Amniotic stem cell (primary cell): Measurements from ENCODE around the gene SERPINE3.

ENCODE experiments used
- DNase-seq: peaks from one replicate; lab custom pipeline; 2025; lab: John Stamatoyannopoulos, UW

SERPINE3 gene

DNA sequence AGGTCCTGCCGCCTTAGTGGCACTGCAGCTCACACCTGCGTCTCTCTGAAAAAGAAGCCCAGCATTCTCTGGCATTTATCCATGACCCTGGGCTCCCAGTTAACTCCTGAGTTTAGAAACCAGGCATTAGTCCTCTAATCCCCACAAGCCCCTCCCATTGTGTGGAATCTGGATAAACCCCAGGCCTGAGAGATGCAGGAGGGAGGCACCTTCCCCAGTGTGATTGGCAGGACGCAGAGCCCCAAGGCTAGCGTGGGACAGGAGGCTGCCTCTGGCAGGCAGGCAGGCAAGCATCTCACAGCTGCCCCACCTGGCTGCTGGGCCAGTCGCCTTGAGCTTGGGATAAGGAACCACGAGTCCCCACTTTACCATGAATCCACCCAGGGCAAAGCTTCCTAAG is 11.0 kb upstream of the SERPINE3 start:
- no peak for DNase-seq

DNA sequence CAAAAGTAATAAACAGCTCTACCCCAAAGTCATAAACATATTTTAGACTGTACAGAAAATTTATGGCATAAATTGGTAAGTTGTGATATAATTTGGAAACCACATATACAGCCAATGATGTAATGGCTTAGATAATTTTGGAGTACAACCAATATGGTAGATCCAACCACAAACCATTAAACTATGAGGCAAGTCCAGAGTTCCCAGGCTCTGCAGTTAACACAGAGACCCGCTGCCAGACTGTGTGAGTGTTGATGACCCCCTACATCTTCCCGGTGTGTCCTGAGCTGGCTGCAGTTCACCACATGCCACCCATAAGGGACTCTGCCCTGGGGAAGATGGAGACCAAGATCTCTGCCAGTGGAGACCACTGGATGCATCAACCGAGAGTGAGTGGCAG is 9.9 kb upstream of the SERPINE3 start:
- no peak for DNase-seq

DNA sequence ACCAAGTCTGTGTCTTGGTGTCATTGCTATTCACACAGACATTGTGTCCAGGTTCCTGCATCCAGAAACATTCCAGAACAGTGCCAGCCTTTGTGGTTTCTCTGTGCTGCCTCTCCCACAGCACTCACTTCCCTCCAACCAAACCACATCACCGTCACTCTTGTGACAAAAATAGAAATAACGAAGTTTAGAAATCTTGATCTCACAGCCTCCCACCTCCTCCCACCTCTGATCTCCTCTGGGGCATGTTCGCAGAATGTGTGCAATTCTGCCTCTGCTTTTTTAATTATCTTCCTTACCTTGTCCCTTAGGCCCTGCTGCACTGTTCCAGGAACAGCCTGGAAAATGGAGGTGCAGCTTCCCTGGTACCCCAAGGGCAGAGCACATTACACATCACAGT is 8.7 kb upstream of the SERPINE3 start:
- no peak for DNase-seq

DNA sequence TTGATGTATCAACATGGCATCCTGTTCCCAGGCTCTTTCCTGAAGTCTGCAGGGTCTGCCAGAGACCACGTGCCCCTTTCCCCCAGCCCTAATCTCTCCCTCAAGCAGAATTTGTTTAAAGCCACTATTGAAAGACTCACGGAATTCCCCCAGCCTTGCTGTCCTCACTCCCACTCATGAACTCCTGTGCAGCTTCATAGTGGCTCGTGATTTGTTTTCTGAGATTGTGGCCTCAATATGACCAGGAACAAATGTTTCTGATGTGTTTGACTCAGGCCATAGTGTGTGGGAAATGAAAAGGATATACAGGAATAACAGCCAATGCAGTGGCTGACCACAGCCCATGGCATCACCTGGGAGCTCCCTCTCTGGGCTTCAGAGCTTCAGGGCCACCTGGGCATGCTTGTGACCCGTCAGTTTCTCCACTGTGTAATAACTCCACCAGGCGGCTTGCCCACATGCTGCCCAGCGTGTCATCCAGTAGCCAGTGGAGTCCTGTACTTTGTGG is 8.1 kb upstream of the SERPINE3 start:
- DNase-seq, result no peak

DNA sequence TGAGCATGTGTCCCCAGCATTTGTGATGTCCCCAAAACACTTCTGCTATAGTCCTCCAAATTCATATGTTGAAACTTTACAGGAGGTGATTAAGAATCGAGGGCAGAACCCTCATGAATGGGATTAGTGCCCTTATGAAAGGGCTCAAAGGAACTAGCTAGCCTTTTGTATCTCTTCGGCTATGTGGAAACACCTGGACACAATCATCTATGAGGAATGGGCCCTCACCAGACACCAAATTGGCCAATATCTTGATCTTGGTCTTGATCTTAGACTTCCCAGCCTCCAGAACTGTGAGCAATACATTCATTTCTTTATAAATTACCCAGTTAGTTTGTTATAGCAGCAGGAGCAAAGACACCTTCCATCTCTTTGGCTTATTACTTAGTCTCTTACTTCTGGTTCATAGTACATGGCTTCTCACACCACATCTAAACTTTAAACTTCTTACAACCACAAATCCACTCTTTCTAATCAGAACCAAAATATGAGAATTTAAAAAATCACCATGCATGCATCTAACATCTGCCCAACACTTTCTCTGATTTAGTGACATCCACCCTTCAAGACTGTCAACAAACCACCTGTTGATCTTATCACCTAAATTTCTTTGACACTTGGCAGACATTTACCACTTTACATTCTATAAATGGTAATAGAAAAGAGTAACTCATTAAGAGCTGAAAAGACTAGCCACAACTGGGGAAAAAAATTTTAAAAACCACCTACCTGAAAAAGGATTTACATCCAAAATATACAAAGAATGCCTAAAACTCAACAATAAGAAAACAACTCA is 6.7 kb upstream of the SERPINE3 start:
- DNase-seq, result no peak

DNA sequence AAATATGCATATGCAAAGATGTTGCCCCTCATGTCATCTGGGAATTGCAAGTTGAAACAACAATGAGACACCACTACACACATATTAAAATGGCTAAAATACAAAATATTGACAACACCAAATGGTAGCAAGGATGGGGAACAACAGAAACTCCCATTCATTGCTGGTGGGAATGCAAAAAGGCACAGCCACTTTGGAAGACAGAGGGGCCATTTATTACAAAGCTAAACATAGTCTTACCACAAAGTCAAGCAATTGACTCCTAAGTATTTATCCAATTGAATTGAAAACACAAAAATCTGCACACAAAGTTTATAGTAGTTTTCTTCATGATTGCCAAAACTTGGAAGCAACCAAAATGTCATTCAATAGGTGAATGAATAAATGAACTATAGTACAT is 6.1 kb upstream of the SERPINE3 start:
- DNase-seq, result no peak

DNA sequence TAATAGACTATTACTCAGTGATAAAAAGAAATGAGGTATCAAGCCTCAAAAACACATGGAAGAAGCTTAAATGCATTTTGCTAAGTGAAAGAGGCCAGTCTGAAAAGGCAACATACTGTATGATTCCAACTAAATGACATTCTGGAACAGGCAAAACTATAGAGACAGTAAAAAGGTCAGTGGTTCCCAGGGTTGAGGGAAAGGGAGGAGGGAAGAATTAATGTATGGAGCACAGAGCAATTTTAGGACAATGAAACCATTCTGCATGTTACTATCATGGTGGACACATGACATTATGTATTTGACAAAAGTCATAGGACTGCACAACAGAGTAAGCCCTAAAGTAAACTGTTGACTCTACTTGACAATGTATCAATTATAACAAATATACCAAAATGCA is 5.7 kb upstream of the SERPINE3 start:
- DNase-seq, result no peak

DNA sequence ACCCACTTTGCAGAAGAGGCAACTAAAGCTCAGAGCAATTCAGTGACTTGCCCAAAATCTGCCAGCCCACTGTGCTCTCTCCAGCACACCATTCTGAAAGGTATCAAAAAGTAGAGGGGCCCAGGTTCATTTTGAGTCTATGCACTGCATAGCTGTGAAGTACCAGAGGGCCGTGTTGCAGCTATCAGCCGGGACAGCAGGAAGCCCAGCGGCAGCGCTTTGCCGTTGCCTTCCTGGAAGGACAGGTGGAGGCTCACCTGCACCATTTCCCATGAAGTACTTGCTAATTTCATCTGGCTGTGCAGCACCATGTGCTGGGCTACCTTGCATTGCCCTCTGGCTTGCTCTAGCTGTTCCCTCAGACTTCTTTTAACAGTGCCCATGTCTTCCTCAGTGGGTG is 2.7 kb upstream of the SERPINE3 start:
- no peak for DNase-seq

DNA sequence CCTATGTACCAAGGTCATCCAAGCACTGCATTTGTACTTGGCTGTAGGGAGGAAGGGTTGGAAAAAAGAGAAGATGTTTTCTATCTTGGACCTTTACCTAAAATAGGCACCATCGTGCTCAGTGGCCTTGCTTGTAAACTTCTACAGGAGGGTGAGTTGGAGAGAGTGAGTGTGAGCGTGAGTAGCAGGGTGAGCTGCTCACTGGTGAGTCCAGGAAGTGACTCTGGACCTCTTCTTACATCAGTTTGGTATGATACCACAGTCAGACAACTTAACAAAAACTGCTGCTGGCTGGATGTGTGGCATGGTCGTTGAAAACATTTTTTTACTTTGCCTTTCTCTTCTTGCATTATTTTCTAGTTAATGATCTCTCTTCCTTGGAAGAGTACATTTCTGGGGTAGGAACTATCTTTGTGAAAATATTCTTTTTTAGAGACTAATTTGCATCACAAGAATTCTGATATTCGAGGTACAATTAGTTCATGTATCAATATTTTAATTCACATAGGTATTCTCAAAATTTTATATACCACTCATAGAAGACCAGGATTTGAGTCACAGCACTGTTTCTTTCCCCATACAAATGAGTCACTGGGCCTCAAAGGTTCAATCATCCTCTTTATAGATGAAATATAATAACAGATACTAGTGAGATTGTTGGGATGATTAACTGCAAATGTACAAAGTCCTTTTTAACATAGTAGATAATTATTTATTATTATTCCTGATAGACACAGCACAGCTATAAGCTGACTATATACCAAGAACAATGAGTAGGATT is 651 bp downstream of the SERPINE3 start:
- no peak for DNase-seq

DNA sequence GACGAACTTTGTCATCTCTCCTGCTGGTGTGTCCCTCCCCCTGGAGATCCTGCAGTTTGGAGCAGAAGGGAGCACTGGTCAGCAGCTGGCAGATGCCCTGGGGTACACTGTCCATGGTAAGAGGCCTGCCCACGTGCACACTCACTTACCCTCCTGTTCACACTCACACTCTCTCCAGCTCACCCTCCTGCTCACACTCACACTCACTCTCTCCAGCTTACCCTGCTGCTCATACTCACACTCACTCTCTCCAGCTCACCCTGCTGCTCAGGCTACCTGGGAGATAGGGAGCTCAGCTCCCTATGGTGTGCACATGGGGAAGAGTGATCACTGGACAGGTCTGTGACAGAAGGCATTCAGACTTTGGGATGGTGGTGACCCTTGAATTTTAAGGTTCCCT is 1.7 kb downstream of the SERPINE3 start:
- no peak for DNase-seq

DNA sequence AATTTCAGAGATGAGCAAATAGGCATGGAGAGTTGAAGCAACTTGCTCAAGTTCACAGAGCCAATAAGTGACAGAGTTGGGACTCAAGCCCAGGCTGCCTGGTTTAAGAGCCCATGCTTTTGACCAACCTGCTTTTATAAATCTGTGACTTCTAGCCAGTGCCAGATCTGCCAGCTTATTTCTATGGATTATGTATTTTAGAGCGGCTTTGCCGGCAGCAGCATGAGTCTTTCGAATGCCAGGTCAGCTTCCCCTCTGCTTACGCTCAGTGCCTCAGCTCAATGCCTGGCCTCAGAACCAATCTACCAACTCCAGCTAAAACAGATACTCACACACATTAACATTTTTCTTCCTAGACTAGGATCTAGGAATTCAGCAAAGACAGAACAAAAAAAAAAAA is 2.3 kb downstream of the SERPINE3 start:
- no peak for DNase-seq

DNA sequence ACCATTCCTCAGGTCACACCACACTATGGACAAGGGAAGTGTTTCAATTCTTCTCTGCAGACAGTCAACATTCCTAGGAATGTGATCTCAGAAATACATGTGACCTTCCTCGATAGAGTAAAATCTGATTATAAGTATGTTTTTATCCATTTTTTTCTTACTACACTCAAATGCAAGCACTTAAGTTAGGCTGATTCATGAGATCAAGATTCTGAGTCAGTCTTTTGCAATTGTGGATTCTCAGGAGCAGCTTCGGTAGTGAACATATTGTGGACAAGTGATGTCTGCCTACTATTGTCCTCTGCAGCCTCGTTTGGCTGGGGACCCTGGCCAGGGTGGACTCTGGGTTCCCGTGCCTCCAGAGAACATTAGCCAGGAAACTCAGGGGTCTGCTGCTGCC is 3.2 kb downstream of the SERPINE3 start:
- DNase-seq, result peak; percentile 6

DNA sequence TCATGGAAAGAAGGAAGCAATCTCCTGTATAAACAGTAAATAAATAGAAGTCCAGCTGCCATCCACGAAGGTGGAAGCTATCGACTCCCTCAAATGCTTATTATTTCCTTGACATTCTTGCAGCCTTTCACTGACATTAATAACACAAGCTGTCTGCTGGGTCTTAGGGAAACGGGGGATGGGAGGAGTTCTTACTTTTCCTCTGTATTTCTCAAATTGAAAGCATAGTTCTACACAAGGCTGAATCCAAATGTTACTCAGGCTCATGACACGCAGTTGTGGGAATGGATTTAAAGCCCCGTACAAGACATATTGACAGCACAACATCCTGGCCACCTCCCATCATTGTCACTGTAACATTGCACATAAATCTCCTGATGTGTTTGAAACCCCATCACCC is 4.0 kb downstream of the SERPINE3 start:
- DNase-seq, result no peak

DNA sequence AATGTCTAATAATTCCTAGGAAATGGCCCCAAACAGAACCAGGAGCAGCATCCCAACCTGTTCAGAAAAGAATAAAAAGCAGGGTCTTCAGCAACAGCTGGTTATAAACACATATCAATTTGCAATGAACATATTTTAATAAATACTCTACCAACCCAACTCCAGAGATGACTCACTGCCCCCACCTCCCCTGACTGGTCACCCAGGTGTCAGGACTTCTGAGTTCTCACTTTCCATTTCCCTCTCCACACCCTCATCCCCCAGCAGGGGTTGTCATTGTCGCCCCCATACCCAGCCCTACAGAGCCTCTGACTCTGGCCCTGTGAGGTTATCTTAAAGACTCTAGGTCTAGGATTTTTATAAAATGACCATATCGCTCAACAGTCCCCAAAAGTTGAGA is 6.9 kb downstream of the SERPINE3 start:
- no peak for DNase-seq

DNA sequence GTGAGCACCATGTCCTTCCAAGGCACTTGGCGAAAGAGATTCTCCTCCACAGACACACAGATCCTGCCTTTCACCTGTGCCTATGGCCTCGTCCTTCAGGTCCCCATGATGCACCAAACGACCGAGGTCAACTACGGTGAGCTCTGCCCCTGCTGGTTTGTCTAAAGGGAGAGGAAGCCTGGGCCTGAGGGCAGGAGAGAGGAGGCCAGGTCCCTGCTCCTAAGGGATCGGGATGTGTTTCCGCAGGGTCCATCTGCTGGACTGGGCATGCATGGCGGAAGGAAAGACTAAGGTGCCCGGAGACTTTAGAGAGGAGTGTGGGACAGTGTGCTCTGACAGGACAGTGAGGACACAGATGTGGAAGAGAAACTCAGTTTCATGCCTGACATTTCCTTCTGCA is 7.6 kb downstream of the SERPINE3 start:
- DNase-seq, result no peak

DNA sequence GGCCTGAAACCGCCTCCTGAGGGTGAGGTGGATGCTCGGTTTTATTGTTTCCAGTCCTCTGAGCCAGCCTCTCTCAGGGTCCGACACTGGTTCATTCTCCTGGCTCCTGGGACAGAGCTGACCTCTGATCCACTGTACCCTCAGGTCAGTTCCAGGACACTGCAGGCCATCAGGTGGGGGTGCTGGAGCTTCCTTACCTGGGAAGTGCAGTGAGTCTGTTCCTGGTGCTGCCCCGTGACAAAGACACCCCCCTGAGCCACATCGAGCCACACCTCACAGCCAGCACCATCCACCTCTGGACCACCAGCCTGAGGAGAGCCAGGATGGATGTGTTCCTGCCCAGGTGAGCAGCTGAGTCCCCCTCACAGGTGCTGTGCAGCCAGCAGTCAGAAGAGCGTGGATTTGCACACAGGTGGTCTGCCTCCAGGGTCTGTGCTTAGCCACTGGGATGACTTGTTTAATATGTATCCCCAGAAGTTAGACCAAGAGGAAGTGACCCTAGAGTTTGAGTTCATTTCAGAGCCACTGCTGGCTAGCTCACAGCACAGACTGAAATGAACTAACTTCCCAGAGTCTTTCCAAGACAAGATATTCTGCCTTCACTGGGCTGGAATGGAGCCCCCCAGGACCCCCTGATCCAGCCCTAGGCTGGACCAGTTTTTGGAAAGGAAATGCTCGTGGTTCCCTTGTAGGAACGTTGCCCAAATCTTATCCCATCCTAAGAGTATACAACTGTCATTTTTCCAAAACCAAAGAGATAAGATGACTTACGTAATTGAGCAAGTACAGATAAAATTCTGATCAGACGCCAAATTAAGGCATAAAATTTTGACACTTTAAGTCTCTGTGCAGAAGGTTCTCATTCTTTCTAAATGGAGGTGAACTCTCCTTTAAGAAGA is 8.8 kb downstream of the SERPINE3 start:
- DNase-seq, result no peak

DNA sequence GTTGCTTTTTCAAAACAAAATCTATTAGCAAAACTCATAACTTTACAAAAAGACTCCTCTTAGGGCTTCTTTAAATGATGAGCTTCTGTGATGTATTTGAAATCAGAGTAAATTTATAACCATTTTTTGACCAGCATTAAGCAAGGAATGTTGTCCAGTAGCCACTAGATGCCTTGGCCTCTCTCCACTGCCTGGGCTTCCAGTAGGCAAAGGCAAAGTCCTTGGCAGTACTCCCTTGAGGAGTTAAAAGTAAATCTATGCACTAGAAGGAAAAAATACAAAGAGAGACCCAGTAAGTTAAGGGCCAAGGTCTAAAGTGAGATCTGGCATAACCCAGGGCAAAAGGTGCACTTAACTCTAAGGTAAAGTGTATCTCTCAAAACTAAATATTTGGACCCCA is 9.5 kb downstream of the SERPINE3 start:
- DNase-seq, result no peak

DNA sequence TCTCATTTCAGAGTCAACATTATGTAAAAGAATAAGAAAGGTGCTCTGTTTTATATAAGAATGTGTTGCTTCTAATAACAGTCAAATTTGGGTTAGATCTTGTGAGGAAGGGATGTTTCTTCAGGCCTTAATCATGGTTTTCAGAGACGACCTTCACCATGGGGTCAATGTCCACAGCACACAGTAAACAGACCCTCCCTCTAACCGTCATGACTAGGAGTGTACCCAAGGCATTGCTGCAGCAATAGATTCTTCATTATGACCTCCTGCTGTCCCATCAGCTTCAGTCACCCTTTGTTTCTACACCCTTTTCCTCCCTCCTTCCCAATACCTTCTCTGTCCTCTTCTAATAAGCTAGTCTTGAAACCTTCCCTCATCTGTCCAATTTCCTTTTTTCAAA is 15.7 kb downstream of the SERPINE3 start:
- DNase-seq, result no peak

DNA sequence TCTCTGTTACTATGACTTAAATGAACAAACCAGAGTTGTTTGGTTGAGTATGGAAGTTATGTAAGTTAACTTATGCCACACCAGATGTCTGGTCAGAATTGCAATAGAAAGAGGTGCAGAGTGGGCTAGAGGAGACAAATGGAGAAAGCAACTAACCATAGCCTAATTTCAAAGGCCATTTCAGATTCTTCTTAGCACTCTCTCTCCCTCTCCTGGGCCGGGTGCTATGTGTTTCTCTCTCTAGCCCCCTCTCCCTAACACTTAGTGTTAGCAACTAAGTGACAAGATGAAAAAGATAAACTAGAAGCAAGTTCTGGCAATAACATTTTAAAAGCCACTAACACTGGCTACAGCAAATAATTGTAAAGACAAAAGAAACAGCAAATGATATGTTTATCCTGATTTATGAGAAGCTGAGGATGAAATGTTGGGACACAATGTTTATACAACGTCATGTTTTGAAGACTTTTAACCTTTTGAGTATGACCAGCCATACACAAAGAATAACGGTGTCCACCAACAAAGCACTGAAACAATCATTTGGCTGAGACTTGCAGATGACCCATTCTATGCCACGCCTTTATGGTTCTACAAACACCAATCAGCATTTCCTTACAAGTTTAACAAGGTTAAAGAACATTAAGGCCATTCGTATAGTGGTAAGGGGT is 18.6 kb downstream of the SERPINE3 start:
- no peak for DNase-seq

DNA sequence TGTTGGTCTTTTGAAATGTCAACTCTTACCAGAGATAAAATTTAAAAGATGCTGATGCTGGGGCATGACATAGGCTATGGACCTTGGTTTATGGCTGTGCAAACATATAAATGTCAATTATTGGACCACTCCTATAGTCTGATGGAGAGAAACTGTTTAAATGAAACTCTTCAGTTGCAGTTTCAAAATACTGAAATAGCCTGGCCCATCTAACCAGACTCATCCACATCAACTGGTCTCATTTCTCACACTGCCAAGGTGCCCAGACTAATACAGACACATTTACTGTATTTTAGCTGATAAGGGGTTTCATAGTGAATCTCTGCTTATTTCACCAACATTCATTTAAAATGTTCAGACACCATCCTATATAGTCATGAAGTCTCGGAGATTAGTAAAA is 19.9 kb downstream of the SERPINE3 start:
- DNase-seq, result no peak

DNA sequence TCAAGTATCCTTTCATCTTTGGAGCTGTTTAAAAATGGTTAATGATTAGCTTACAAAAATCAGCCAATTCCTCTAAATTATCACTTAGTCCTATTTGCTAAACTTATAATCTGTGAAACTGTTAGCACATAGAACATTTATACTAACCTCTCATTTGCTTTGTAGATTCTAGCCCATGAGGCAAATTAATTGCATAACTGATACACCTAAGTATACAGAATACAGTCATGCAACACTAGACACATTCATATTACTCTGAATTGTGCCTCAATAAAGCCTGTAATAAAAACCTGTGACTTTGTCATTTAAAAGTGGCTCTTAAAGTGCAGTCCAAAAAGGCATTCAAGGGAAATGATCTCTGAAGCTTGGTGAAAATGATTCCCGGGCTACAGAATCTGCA is 21.0 kb downstream of the SERPINE3 start:
- no peak for DNase-seq

DNA sequence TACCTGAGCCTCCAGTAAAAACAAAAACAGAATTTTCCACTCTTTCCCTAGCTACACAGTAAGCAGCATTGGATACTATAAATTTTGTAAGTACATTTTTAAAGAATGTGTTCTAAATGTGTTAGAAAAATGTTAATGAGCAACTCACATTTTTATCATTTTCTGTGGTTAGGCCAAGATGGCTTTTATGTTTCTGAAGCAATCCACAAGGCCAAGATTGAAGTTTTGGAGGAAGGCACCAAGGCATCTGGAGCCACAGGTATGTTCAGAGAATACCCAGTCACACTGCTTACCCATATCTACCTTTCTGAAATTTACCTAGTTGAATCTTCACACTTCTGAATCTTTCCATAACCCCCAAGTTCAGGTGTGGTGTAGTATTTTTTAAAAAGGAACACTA is 21.6 kb downstream of the SERPINE3 start:
- no peak for DNase-seq
